AG10803 (cell line): Measurements from ENCODE around the gene KPTN.

Source experiments
- DNase-seq: peaks from one replicate; pipeline ENCODE4 v3.0.0; 2010; ENCODE audit warnings: low read depth
- H3K4me3 ChIP-seq: 2 replicates; pipeline ENCODE4 v1.5.1; 2011; ENCODE audit warnings: mild to moderate bottlenecking, low read length, control low read depth
- CTCF ChIP-seq: conservative IDR thresholded peaks from 2 replicates; pipeline ENCODE4 v1.5.1; 2011; ENCODE audit warnings: mild to moderate bottlenecking, low read length, control low read depth, inconsistent platforms

Gene KPTN

DNA sequence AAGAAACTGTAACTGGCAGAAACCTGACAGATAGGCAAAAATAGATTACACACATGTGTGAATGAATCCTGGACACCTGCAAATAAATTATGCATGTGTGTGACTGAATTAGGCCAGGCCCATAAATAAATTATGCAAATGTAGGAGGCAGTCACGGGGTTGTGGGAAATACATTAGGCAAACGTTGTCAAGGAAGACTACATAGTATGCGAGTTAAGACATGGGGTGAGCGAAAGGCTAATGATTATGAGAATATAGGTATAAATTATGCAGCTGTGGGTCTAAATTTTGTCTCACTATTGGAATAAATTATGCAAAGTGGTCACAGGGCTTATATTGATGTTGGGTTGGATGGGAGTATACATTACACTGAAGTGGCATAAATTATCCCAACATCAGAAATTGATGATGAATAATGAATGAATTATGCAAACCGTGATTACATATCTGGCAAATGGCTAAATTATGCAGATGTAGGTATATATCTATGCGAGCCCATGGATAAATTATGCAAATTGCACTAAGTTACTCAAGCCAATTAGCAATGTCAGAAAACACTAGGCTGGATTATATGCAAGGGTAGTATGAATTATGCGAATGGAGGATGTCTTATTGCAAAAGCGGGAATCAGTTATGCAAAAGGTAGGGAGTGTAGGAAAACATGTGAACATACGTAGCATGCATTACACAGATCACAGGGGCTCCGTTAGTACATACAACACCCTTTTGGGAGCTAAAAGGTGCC, 19.2 kb downstream of the KPTN start:
- DNase-seq: no peak
- no peak overlapping the region for H3K4me3 ChIP-seq
- no peak for TF ChIP-seq CTCF

DNA sequence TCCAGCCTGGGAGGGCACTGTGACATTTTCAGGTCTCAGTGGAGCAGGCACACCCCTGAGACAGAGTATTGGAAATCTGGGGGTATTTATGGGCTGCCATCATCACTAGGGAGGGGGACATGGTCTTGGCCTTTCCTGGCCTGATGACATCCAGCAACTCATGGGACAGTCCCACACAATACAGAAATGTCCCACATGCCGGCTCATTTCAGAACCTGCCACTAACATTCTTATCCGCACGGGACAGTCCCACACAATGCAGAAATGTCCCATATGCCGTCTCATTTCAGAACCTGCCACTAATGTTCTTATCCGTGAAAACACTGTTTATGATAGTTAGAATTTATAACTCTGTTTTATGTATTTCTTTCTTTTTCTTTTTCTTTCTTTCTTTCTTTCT, 22.1 kb downstream of the KPTN start:
- no peak for TF ChIP-seq CTCF
- no peak overlapping the region for H3K4me3 ChIP-seq
- DNase-seq: no peak

DNA sequence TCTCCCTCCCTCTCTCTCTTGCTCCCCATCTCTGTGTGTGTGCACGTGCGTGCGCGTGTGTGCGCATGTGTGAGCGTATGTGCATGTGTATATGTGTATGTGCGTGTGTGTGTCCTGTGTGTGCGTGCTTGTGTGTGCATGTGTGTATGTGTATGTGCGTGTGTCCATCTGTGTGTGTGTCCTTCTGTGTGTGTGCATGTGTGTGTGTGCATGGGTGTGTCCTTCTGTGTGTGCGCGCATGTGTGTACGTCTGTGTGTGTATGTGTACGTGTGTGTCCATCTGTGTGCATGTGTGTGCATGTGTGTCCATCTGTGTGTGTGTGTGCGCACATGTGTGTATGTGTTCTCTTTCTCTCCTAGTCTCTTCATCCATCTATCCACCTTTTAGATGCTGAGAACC, 24.5 kb downstream of the KPTN start:
- no peak for TF ChIP-seq CTCF
- DNase-seq: no peak

GRCh38 chr19:47458672-47459071, 25.3 kb downstream of the KPTN start:
- no peak overlapping the region for H3K4me3 ChIP-seq
- no peak for DNase-seq
- no peak for TF ChIP-seq CTCF

More for the DNA sequence above, 24.5 kb downstream of the KPTN start:
- H3K4me3 ChIP-seq: no peak overlapping the region

GRCh38 chr19:47456721-47457474, 27.1 kb downstream of the KPTN start:
- no peak overlapping the region for H3K4me3 ChIP-seq
- no peak for DNase-seq
- no peak for TF ChIP-seq CTCF

DNA sequence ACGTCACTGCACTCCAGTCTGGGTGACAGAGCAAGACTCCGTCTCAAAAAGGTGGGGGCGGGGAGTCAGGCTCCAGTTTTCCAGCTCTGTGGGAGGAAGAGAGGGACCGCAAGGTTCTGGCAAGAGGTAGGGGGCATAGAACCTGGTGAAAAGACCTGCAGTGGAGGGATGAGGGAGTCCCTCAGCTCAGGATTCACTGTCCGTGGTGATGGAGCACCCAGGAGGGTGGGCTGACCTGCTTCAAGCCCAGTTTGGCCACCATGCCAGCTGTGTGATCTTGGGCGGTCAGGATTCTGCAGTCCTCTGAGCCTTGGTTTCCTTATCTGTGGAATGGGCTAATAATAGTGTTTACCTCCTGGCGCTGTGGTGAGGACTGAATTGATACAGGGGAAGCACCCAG, 33.5 kb downstream of the KPTN start:
- no peak for TF ChIP-seq CTCF
- no peak for DNase-seq
- no peak overlapping the region for H3K4me3 ChIP-seq

GRCh38 chr19:47448360-47448727, 35.7 kb downstream of the KPTN start:
- DNase-seq: no peak
- no peak for TF ChIP-seq CTCF
- no peak overlapping the region for H3K4me3 ChIP-seq
